HepG2 (cell line): ENCODE results near the gene SRCAP. TPM values are rescaled to one million over a fixed set of nuclear protein-coding genes. Genes with fewer than 3 reads are reported as not detected.

Source experiments
- ATAC-seq: fragments of 200-7000 bp; cut with Tn5 transposase; 3 replicates; pipeline ENCODE4 v1.9.1; 2020; ENCODE audit warnings: mild to moderate bottlenecking, moderate library complexity
- BruUV-seq: library from RNA; stranded (reverse); fragments of 400-500 nt; replicated peaks from 2 replicates; lab custom pipeline; 2021; lab: Mats Ljungman, UMichigan
- CTCF ChIA-PET: fragments of 300-600 bp; formaldehyde crosslinking; extraction: SDS; loops from one replicate; lab custom pipeline; 2021; ENCODE audit warnings: low total read pairs, inconsistent platforms, low intra/inter-chr PET ratio; lab: Yijun Ruan, JAX
- POLR2A ChIA-PET: fragments of 350-600 bp; sonication (Branson Sonifier 250); formaldehyde crosslinking; loops from one replicate; lab custom pipeline; 2020; ENCODE audit warnings: antibody characterized with exemption, inconsistent platforms; lab: Yijun Ruan, JAX
- DNase-seq: peaks from one replicate; pipeline ENCODE4 v3.0.0-alpha.2; 2015; ENCODE audit warnings: low spot score
- FAIRE-seq: peaks from 3 replicates; lab custom pipeline; 2011; peaks lifted over from hg19 to GRCh38; lab: Jason Lieb, UNC
- H2AFZ ChIP-seq: one replicate; pipeline ENCODE4 v1.6.1; 2011; ENCODE audit warnings: low read length, inconsistent platforms
- H3K27ac ChIP-seq: fragments of 300-600 bp; 3 replicates; pipeline ENCODE4 v1.8.0; 2011; ENCODE audit warnings: mixed run types, mild to moderate bottlenecking, mixed read lengths, low read length, inconsistent platforms; ENCODE audit not compliant: insufficient read depth; ENCODE audit errors: extremely low read length
- H3K27me3 ChIP-seq, 2 experiments: fragments of 200-600 bp in 1 of 2; 2 replicates in 1 of 2; 3 replicates in 1 of 2; pipeline versions ENCODE4 v1.6.0 to v1.8.0; 2011; ENCODE audit warnings: low read length in 2 of 2, mild to moderate bottlenecking in 2 of 2, moderate library complexity in 2 of 2, inconsistent platforms in 1 of 2; ENCODE audit not compliant: insufficient read depth in 2 of 2, control insufficient read depth in 1 of 2
- H3K36me3 ChIP-seq, 2 experiments: fragments of 200-600 bp in 1 of 2; replicated peaks in 1 of 2; 2 replicates in 1 of 2; 3 replicates in 1 of 2; pipeline versions ENCODE4 v1.5.1 to v1.8.0; 2011; ENCODE audit warnings: low read length in 2 of 2, inconsistent platforms in 1 of 2; ENCODE audit not compliant: insufficient read depth in 2 of 2, control insufficient read depth in 1 of 2
- H3K4me1 ChIP-seq: 2 replicates; pipeline ENCODE4 v1.5.1; 2012; ENCODE audit warnings: low read length, inconsistent platforms; ENCODE audit not compliant: insufficient read depth
- H3K4me2 ChIP-seq: 2 replicates; pipeline ENCODE4 v1.6.0; 2011; ENCODE audit warnings: low read depth, low read length, inconsistent platforms
- H3K4me3 ChIP-seq, 3 experiments: fragments of 200-600 bp in 1 of 3; sonication (generic), shearing (Covaris generic) in 1 of 3; replicated peaks in 1 of 3; 2 replicates each; pipeline ENCODE4 v1.5.1; 2011 to 2016; ENCODE audit warnings: low read length in 3 of 3, inconsistent platforms in 2 of 3, low read depth in 2 of 3, mild to moderate bottlenecking in 2 of 3, control low read depth in 1 of 3, mixed read lengths in 1 of 3; ENCODE audit not compliant: insufficient read depth in 1 of 3
- H3K79me2 ChIP-seq: one replicate; pipeline ENCODE4 v1.6.1; 2011; ENCODE audit warnings: low read length, inconsistent platforms; ENCODE audit not compliant: insufficient read depth
- H3K9ac ChIP-seq: 2 replicates; pipeline ENCODE4 v1.6.0; 2011; ENCODE audit warnings: mild to moderate bottlenecking, low read depth, low read length, inconsistent platforms; ENCODE audit not compliant: insufficient read depth
- H3K9me3 ChIP-seq: 2 replicates; pipeline ENCODE4 v1.5.1; 2012; ENCODE audit warnings: mild to moderate bottlenecking, low read length
- H4K20me1 ChIP-seq: 2 replicates; pipeline ENCODE4 v1.6.0; 2011; ENCODE audit warnings: inconsistent platforms, mild to moderate bottlenecking, low read length, moderate library complexity; ENCODE audit not compliant: insufficient read depth
- ARID5B ChIP-seq: IDR thresholded peaks from 2 replicates; pipeline ENCODE4 v1.4.0; 2020; ENCODE audit warnings: mild to moderate bottlenecking, missing genetic modification reagents
- DRAP1 ChIP-seq: IDR thresholded peaks from 2 replicates; pipeline ENCODE4 v1.6.1; 2016; ENCODE audit warnings: missing genetic modification reagents, missing compliant biosample characterization
- KLF11 ChIP-seq: IDR thresholded peaks from 2 replicates; pipeline ENCODE4 v1.6.1; 2016; ENCODE audit warnings: missing compliant biosample characterization
- PHF21A ChIP-seq: sonication (generic); formaldehyde crosslinking; IDR thresholded peaks from 2 replicates; pipeline ENCODE4 v1.5.0; 2020; ENCODE audit warnings: mild to moderate bottlenecking, missing genetic modification reagents
- XRCC5 ChIP-seq: fragments of 200-400 bp; formaldehyde crosslinking; optimal IDR thresholded peaks from 2 replicates; pipeline ENCODE3; 2017; ENCODE audit warnings: mild to moderate bottlenecking, low read length
- ZNF724P ChIP-seq: sonication (generic); formaldehyde crosslinking; IDR thresholded peaks from 2 replicates; pipeline ENCODE4 v1.8.0; 2022; ENCODE audit warnings: missing genetic modification reagents, borderline replicate concordance
- WGBS: methylation state at CpG from one replicate; pipeline ENCODE4 v1.1.6; 2017; ENCODE audit warnings: low lambda C conversion rate; 5-methylcytosine and 5-hydroxymethylcytosine counted together
- in situ Hi-C: cut with HindIII; loops from 2 replicates; pipeline ENCODE4 v1.10.0; 2017; ENCODE audit warnings: low pct_unique_long_range_greater_than_20kb; ENCODE audit not compliant: extremely low pct_ligation_motif_present
- intact Hi-C: fragments of 100-400 bp; cut with micrococcal nuclease; formaldehyde crosslinking; loops from one replicate; pipeline ENCODE4 v1.10.0; 2022; ENCODE audit not compliant: unreplicated experiment
- polyA plus RNA-seq, 8 experiments: library from polyadenylated mRNA; depleted of rRNA in 3 of 8; stranded (reverse) in 7 of 8; unstranded in 1 of 8; fragments of >200 nt; fragmentation: Illumina TruSeq in 4 of 8; extraction: Trizol in 4 of 8; gene quantifications; 2 replicates each; pipeline versions ENCODE4 v1.2.1 to v1.2.3, GENCODE V29; 2011 to 2016; ENCODE audit warnings: low read depth in 4 of 8, missing spikeins in 1 of 8, mixed read lengths in 1 of 8; ENCODE audit not compliant: insufficient read depth in 1 of 8
- total RNA-seq, 5 experiments: library from RNA; depleted of rRNA; stranded (reverse); fragments of >200 nt; fragmentation: Illumina TruSeq; extraction: Trizol; gene quantifications; 2 replicates each; pipeline ENCODE4 v1.2.3, GENCODE V29; 2016; ENCODE audit warnings: low read depth in 1 of 5

SRCAP gene
- total and polyA plus RNA-seq, 2 of the 13 experiments (the other 11 are each of a cell fraction or from before 2014, with no cell fraction given), result 4.9 to 9.0 TPM

GRCh38 chr16:30691907-30692306 is 7.1 kb upstream of the SRCAP start (continued):
- no peak for TF ChIP-seq DRAP1 (CRISPR knock-in tag)
- TF ChIP-seq, all 625 proteins: peak for 0

- ChIA-PET POLR2A (interaction anchor here (1.5 kb wide), 1 partner anchor 34 kb away, joined by 5 read pairs; the partner anchor contains the start of gene FBRS), CTCF (no interaction called here)
- no peaks in the 10 kb centered on the region for H3K79me2 ChIP-seq
- H3K36me3 ChIP-seq, result no peaks in the 10 kb centered on the region
- TF ChIP-seq ZNF724P, result no peak
- TF ChIP-seq PHF21A (CRISPR knock-in tag), result no peak
- TF ChIP-seq ARID5B (CRISPR knock-in tag), result no peak
- no peak for TF ChIP-seq KLF11 (CRISPR knock-in tag)
- TF ChIP-seq XRCC5, result no peak
- in situ Hi-C loops, result no loop called here
- no peak for DNase-seq
- no peaks in the 10 kb centered on the region for H3K27me3 ChIP-seq
- FAIRE-seq, result no peak
- no peak overlapping the region for H2AFZ ChIP-seq
- no peak overlapping the region for H3K9ac ChIP-seq
- intact Hi-C loops, result loop anchor here (10.0 kb wide), 1 partner anchor 232 kb away; the partner anchor contains the start of gene FBXL19
- H3K4me1 ChIP-seq, result peaks cover 47% of the 10 kb centered on the region
- no peak overlapping the region for H3K4me2 ChIP-seq
- no peak for ATAC-seq
- H3K9me3 ChIP-seq, result no peaks in the 10 kb centered on the region
- WGBS, result 79% methylated on average over 10 of the region's 10 CpGs
- no peaks in the 10 kb centered on the region for H4K20me1 ChIP-seq
- BruUV-seq, result no TSS peak
- H3K4me3 ChIP-seq, result no peak overlapping the region
- H3K27ac ChIP-seq, result no peak overlapping the region
These were observed 6.4 kb upstream of the SRCAP start for GRCh38 chr16:30692396-30693064.
